ENCODE results near the gene LTC4S. TPM values are rescaled to one million over a fixed set of nuclear protein-coding genes. Genes with fewer than 3 reads are reported as not detected.

LTC4S gene
- total and polyA plus RNA-seq, 9 of the 15 experiments (the other 6 are each of a cell fraction or from before 2014, with no cell fraction given) = 0.17 to 0.77 (median 0.75) TPM; not detected in 6

- TF ChIP-seq ZNF263 (CRISPR knock-in tag; IDR thresholded peaks at IDR 0.05; ENCODE audit: borderline replicate concordance) (0 out of 2 replicates have a peak, but pooled peaks have one; percentile 36), MAZ (CRISPR knock-in tag; conservative IDR thresholded peaks at IDR 0.05 in 1 of 2, IDR thresholded peaks at IDR 0.05 in 1 of 2) (peak; percentile 63 to 93), SMAD2 (IDR thresholded peaks at IDR 0.05; ENCODE audit: low read depth, low read length) (no peak), ILF3 (IDR thresholded peaks at IDR 0.05; ENCODE audit: borderline replicate concordance) (no peak), KAT7 (CRISPR knock-in tag; IDR thresholded peaks at IDR 0.05; ENCODE audit: borderline replicate concordance) (no peak; the same call in 1 of the 2 replicates), BDP1 (IDR thresholded peaks at IDR 0.05; ENCODE audit: insufficient read depth, insufficient read length) (no peak), ZZZ3 (IDR thresholded peaks at IDR 0.05) (no peak), SRF (CRISPR knock-in tag; IDR thresholded peaks at IDR 0.05) (peak in 1 of 2 experiments; percentile 50; a peak in 1 of 4 replicates), ARID2 (IDR thresholded peaks at IDR 0.05) (no peak), E2F6 (IDR thresholded peaks at IDR 0.05; ENCODE audit: borderline replicate concordance in 1 of 2, extremely low read depth in 1 of 2, insufficient read depth in 1 of 2, insufficient read length in 1 of 2, low read depth in 1 of 2, low read length in 1 of 2, poor library complexity in 1 of 2, severe bottlenecking in 1 of 2) (peak; percentile 85 to 96), NFE2 (IDR thresholded peaks at IDR 0.05; ENCODE audit: low read depth) (peak; percentile 91), ARNT (IDR thresholded peaks at IDR 0.05) (no peak), ZNF785 (CRISPR knock-in tag; IDR thresholded peaks at IDR 0.05) (no peak), CXXC5 (CRISPR knock-in tag; IDR thresholded peaks at IDR 0.05) (peak; percentile 92), ZNF583 (CRISPR knock-in tag; IDR thresholded peaks at IDR 0.05) (0 out of 2 replicates have a peak, but pooled peaks have one; percentile 30), HDAC8 (tag; IDR thresholded peaks at IDR 0.05) (0 out of 2 replicates have a peak, but pooled peaks have one; percentile 11), ZNF165 (CRISPR knock-in tag; IDR thresholded peaks at IDR 0.05; ENCODE audit: borderline replicate concordance) (peak; percentile 12; the same call in 1 of the 2 replicates), ZNF586 (CRISPR knock-in tag; conservative IDR thresholded peaks at IDR 0.05) (0 out of 2 replicates have a peak, but pooled peaks have one; percentile 12), ZNF609 (CRISPR knock-in tag; IDR thresholded peaks at IDR 0.05; ENCODE audit: borderline replicate concordance) (no peak)
- TF ChIP-seq, protein P1, sequence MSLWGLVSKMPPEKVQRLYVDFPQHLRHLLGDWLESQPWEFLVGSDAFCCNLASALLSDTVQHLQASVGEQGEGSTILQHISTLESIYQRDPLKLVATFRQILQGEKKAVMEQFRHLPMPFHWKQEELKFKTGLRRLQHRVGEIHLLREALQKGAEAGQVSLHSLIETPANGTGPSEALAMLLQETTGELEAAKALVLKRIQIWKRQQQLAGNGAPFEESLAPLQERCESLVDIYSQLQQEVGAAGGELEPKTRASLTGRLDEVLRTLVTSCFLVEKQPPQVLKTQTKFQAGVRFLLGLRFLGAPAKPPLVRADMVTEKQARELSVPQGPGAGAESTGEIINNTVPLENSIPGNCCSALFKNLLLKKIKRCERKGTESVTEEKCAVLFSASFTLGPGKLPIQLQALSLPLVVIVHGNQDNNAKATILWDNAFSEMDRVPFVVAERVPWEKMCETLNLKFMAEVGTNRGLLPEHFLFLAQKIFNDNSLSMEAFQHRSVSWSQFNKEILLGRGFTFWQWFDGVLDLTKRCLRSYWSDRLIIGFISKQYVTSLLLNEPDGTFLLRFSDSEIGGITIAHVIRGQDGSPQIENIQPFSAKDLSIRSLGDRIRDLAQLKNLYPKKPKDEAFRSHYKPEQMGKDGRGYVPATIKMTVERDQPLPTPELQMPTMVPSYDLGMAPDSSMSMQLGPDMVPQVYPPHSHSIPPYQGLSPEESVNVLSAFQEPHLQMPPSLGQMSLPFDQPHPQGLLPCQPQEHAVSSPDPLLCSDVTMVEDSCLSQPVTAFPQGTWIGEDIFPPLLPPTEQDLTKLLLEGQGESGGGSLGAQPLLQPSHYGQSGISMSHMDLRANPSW (CRISPR knock-in tag; IDR thresholded peaks at IDR 0.05) = no peak
These were observed 25.0 kb downstream of the LTC4S start (continued) for GRCh38 chr5:179818746-179819295.

Measured in K562 (cell line).